Rectal smooth muscle tissue (tissue), 1 donor: Measurements from ENCODE around the gene GRIN3B.

Experiments used
- H3K27ac ChIP-seq: one replicate; pipeline ENCODE4 v1.7.0; 2013; ENCODE audit warnings: low read depth, low read length, inconsistent platforms
- H3K27me3 ChIP-seq: one replicate; pipeline ENCODE4 v1.7.0; 2013; ENCODE audit warnings: low read length; ENCODE audit not compliant: control insufficient read depth, insufficient read depth
- H3K36me3 ChIP-seq: one replicate; pipeline ENCODE4 v1.7.0; 2013; ENCODE audit warnings: low read length; ENCODE audit not compliant: control insufficient read depth, insufficient read depth
- H3K4me1 ChIP-seq: one replicate; pipeline ENCODE4 v1.7.0; 2013; ENCODE audit warnings: low read length; ENCODE audit not compliant: control insufficient read depth, insufficient read depth
- H3K4me3 ChIP-seq: one replicate; pipeline ENCODE4 v1.7.0; 2013; ENCODE audit warnings: low read length
- H3K9ac ChIP-seq: one replicate; pipeline ENCODE4 v1.7.0; 2013; ENCODE audit warnings: low read length

GRIN3B gene

GRCh38 chr19:1025960-1026782, 26.0 kb downstream of the GRIN3B start, which contains the start of gene CNN2:
CNN2 (plus strand) TSS chr19:1026608; CDS start chr19:1026662, 54 bp downstream.
- Histone ChIP-seq H3K4me1 (peaks cover 3% of the 10 kb centered on the region), H3K9ac (peak within 1 kb of the TSS; percentile 73), H3K27ac (peak within 1 kb of the TSS; percentile 99), H3K36me3 (no peaks in the 10 kb centered on the region), H3K27me3 (no peaks in the 10 kb centered on the region), H3K4me3 (peak within 1 kb of the TSS; percentile 90)

- Histone ChIP-seq H3K36me3 (peaks cover under 1% of the 10 kb centered on the region), H3K4me3 (peak overlapping the region; percentile 90), H3K27me3 (no peaks in the 10 kb centered on the region), H3K9ac (peak overlapping the region; percentile 73), H3K4me1 (peaks cover 3% of the 10 kb centered on the region), H3K27ac (peak overlapping the region; percentile 99)
Observed at GRCh38 chr19:1026783-1027649, 26.8 kb downstream of the GRIN3B start.

GRCh38 chr19:1027650-1028061, 27.4 kb downstream of the GRIN3B start:
- Histone ChIP-seq H3K27me3 (no peaks in the 10 kb centered on the region), H3K4me1 (peaks cover 3% of the 10 kb centered on the region), H3K36me3 (peaks cover 7% of the 10 kb centered on the region), H3K4me3 (peak overlapping the region; percentile 90), H3K9ac (no peak overlapping the region), H3K27ac (peak overlapping the region; percentile 99)

GRCh38 chr19:1028062-1028926, 28.1 kb downstream of the GRIN3B start:
- peak overlapping the region; percentile 90 for H3K4me3 ChIP-seq
- H3K27ac ChIP-seq = peak overlapping the region; percentile 99
- H3K4me1 ChIP-seq = peaks cover 3% of the 10 kb centered on the region
- H3K27me3 ChIP-seq = no peaks in the 10 kb centered on the region
- H3K36me3 ChIP-seq = peaks cover 7% of the 10 kb centered on the region
- no peak overlapping the region for H3K9ac ChIP-seq

- no peak overlapping the region for H3K9ac ChIP-seq
- no peak overlapping the region for H3K4me3 ChIP-seq
- no peak overlapping the region for H3K27ac ChIP-seq
- H3K4me1 ChIP-seq = peaks cover 3% of the 10 kb centered on the region
- H3K27me3 ChIP-seq = no peaks in the 10 kb centered on the region
- peaks cover 15% of the 10 kb centered on the region for H3K36me3 ChIP-seq
Observed at GRCh38 chr19:1032264-1032867, 32.1 kb downstream of the GRIN3B start.

- H3K4me1 ChIP-seq = peaks cover 9% of the 10 kb centered on the region
- no peak overlapping the region for H3K4me3 ChIP-seq
- no peaks in the 10 kb centered on the region for H3K27me3 ChIP-seq
- H3K36me3 ChIP-seq = peaks cover 15% of the 10 kb centered on the region
- H3K27ac ChIP-seq = no peak overlapping the region
- no peak overlapping the region for H3K9ac ChIP-seq
Observed at GRCh38 chr19:1035998-1036621, 35.9 kb downstream of the GRIN3B start.

- peaks cover 8% of the 10 kb centered on the region for H3K36me3 ChIP-seq
- H3K27ac ChIP-seq = no peak overlapping the region
- no peak overlapping the region for H3K9ac ChIP-seq
Observed at GRCh38 chr19:1037621-1038064, 37.4 kb downstream of the GRIN3B start.

GRCh38 chr19:1038978-1039645, 38.9 kb downstream of the GRIN3B start:
- H3K9ac ChIP-seq = no peak overlapping the region
- H3K27me3 ChIP-seq = peaks cover 3% of the 10 kb centered on the region
- peaks cover 9% of the 10 kb centered on the region for H3K4me1 ChIP-seq
- no peak overlapping the region for H3K27ac ChIP-seq
- peak overlapping the region; percentile 60 for H3K4me3 ChIP-seq
- peaks cover 8% of the 10 kb centered on the region for H3K36me3 ChIP-seq

More at GRCh38 chr19:1037621-1038064, 37.4 kb downstream of the GRIN3B start:
- Histone ChIP-seq H3K27me3 (peaks cover 3% of the 10 kb centered on the region), H3K4me1 (peaks cover 9% of the 10 kb centered on the region), H3K4me3 (peak overlapping the region; percentile 27)

GRCh38 chr19:1039646-1040475, 39.6 kb downstream of the GRIN3B start, which contains the start of gene ABCA7:
ABCA7 (plus strand) TSS chr19:1040107; CDS start chr19:1041362, 1,255 bp downstream.
- Histone ChIP-seq H3K27me3 (peaks cover 3% of the 10 kb centered on the region), H3K9ac (no peak within 1 kb of the TSS), H3K27ac (no peak within 1 kb of the TSS), H3K36me3 (peaks cover 8% of the 10 kb centered on the region), H3K4me3 (peak within 1 kb of the TSS; percentile 71), H3K4me1 (peaks cover 9% of the 10 kb centered on the region)
